HEK293 (cell line): Measurements from ENCODE around the gene MAPK8IP3.

ENCODE experiments used
- ZNF211 ChIP-seq: fragments of 450-650 bp; formaldehyde crosslinking; IDR thresholded peaks from 2 replicates; pipeline ENCODE4 v1.5.1; 2016; ENCODE audit warnings: low read depth, missing biosample characterization, missing genetic modification characterization
- TF ChIP-seq, protein P1 (sequence below): fragments of 450-650 bp; formaldehyde crosslinking; IDR thresholded peaks from 2 replicates; pipeline ENCODE4 v1.5.1; 2016; ENCODE audit warnings: missing biosample characterization, missing genetic modification characterization
- TF ChIP-seq, protein P2 (sequence below): fragments of 450-650 bp; formaldehyde crosslinking; IDR thresholded peaks from 2 replicates; pipeline ENCODE4 v1.5.1; 2016; ENCODE audit warnings: missing biosample characterization, missing genetic modification characterization

DNA sequence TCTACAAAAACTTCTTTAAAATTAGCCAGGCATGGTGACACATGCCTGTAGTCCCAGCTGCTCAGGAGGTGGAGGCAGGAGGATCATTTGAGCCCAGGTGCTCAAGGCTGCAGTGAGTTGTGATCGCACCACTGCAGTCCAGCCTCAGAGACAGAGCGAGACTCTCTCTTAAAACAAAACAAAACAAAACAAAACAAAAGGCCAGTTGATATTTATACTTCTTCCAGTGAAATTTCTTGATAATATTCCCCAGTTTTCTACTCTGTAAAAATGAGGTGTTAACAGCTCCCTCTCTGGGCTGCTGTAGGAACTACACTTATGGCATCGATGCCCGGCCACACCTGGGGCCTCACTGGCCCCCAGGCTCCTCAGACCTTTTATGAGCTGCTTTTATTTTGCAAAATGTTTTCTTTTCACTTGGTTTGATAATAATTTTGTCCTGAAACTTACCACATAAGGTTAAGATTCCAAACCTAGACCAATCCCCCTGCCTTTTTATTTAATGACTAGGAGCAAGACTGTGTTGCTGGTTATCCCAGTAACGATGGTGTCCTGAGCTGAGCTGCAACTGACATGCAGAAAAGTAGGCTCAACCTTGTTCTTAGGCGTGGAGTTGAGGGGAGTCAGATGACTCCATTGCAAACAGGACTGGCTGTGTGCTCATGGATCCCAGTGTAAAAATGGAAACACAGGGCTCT lies 17.6 kb downstream of the MAPK8IP3 start:
- no peak for TF ChIP-seq ZNF211 (tag by site-specific recombination)
- TF ChIP-seq, protein P1, sequence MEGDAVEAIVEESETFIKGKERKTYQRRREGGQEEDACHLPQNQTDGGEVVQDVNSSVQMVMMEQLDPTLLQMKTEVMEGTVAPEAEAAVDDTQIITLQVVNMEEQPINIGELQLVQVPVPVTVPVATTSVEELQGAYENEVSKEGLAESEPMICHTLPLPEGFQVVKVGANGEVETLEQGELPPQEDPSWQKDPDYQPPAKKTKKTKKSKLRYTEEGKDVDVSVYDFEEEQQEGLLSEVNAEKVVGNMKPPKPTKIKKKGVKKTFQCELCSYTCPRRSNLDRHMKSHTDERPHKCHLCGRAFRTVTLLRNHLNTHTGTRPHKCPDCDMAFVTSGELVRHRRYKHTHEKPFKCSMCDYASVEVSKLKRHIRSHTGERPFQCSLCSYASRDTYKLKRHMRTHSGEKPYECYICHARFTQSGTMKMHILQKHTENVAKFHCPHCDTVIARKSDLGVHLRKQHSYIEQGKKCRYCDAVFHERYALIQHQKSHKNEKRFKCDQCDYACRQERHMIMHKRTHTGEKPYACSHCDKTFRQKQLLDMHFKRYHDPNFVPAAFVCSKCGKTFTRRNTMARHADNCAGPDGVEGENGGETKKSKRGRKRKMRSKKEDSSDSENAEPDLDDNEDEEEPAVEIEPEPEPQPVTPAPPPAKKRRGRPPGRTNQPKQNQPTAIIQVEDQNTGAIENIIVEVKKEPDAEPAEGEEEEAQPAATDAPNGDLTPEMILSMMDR (tag by site-specific recombination), result no peak
- TF ChIP-seq, protein P2, sequence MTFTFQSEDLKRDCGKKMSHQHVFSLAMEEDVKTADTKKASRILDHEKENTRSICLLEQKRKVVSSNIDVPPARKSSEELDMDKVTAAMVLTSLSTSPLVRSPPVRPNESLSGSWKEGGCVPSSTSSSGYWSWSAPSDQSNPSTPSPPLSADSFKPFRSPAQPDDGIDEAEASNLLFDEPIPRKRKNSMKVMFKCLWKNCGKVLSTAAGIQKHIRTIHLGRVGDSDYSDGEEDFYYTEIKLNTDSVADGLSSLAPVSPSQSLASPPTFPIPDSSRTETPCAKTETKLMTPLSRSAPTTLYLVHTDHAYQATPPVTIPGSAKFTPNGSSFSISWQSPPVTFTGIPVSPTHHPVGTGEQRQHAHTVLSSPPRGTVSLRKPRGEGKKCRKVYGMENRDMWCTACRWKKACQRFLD (tag by site-specific recombination), result no peak
